Natural killer cell (primary cell): ENCODE results near the gene PVALEF. TPM values are rescaled to one million over a fixed set of nuclear protein-coding genes. Genes with fewer than 3 reads are reported as not detected.

Experiments used
- ATAC-seq, 3 donors: fragments of 150-1000 bp in 2 of 3; fragments of 200-7000 bp in 1 of 3; cut with Tn5 transposase; 1 replicate in 1 of 3; 2 replicates in 2 of 3; pipeline ENCODE4 v1.10.0; 2021; ENCODE audit warnings: mild to moderate bottlenecking in 2 of 3, moderate library complexity in 2 of 3
- DNase-seq, 2 donors: peaks; one replicate each; pipeline versions ENCODE4 v3.0.0 to v3.0.0-alpha.2; 2013 to 2021; ENCODE audit warnings: mixed read lengths in 1 of 2
- H3K27ac ChIP-seq: one replicate; pipeline ENCODE4 v1.5.1; 2013; ENCODE audit warnings: mild to moderate bottlenecking, low read length
- H3K27me3 ChIP-seq: one replicate; pipeline ENCODE4 v1.6.1; 2013; ENCODE audit warnings: low read length; ENCODE audit not compliant: control insufficient read depth, insufficient read depth
- H3K36me3 ChIP-seq: one replicate; pipeline ENCODE4 v1.6.1; 2013; ENCODE audit warnings: low read length; ENCODE audit not compliant: control insufficient read depth, insufficient read depth
- H3K4me1 ChIP-seq: one replicate; pipeline ENCODE4 v1.6.1; 2013; ENCODE audit warnings: low read length; ENCODE audit not compliant: control insufficient read depth, insufficient read depth
- H3K4me3 ChIP-seq: one replicate; pipeline ENCODE4 v1.5.1; 2013; ENCODE audit warnings: low read length
- H3K9me3 ChIP-seq: one replicate; pipeline ENCODE4 v1.6.1; 2013; ENCODE audit warnings: low read length; ENCODE audit not compliant: control insufficient read depth, insufficient read depth
- H3K27ac Mint-ChIP-seq, 2 donors: one replicate each; pipeline ENCODE4 v1.8.0; 2022; ENCODE audit warnings: mild to moderate bottlenecking in 2 of 2, mixed read lengths in 2 of 2, moderate library complexity in 1 of 2
- H3K27me3 Mint-ChIP-seq, 2 donors: one replicate each; pipeline ENCODE4 v1.8.0; 2022; ENCODE audit warnings: low read depth in 2 of 2, mixed read lengths in 2 of 2
- H3K36me3 Mint-ChIP-seq: one replicate; pipeline ENCODE4 v1.8.0; 2022; ENCODE audit warnings: mixed read lengths
- H3K4me1 Mint-ChIP-seq, 2 donors: one replicate each; pipeline ENCODE4 v1.8.0; 2022; ENCODE audit warnings: mixed read lengths in 2 of 2
- H3K4me3 Mint-ChIP-seq: one replicate; pipeline ENCODE4 v1.8.0; 2022; ENCODE audit warnings: mild to moderate bottlenecking, moderate library complexity, mixed read lengths
- H3K9me3 Mint-ChIP-seq, 2 donors: one replicate each; pipeline ENCODE4 v1.8.0; 2022; ENCODE audit warnings: mixed read lengths in 2 of 2
- WGBS: methylation state at CpG from one replicate; pipeline ENCODE4 v1.1.7; 2013; ENCODE audit warnings: missing lambda C conversion rate; ENCODE audit not compliant: insufficient coverage; 5-methylcytosine and 5-hydroxymethylcytosine counted together
- intact Hi-C: fragments of 100-400 bp; cut with micrococcal nuclease; formaldehyde crosslinking; loops from one replicate; pipeline ENCODE4 v1.14.2; 2022
- total RNA-seq, 4 donors: library from RNA; stranded (reverse); fragments of 120-200 nt in 1 of 4; gene quantifications; one replicate each; pipeline versions ENCODE4 v1.2.3 to v1.2.4, GENCODE V29; 2013 to 2022
- TF ChIP-seq, protein P1 (sequence below): fragments of 200-600 bp; IDR thresholded peaks from one replicate; pipeline ENCODE4 v1.8.0; 2022; ENCODE audit warnings: antibody characterized with exemption

The PVALEF gene
- total RNA-seq, 3 donors from 2014 or later (not counting 1 experiment from before 2014, with no cell fraction given) = not detected

GRCh38 chr17:81136366-81136765 lies 28.9 kb upstream of the PVALEF start:
- Histone ChIP-seq H3K27me3 (no peaks in the 10 kb centered on the region), H3K4me1 (no peaks in the 10 kb centered on the region), H3K36me3 (no peaks in the 10 kb centered on the region), H3K4me3 (no peak overlapping the region), H3K27ac (no peak overlapping the region), H3K9me3 (no peaks in the 10 kb centered on the region)
- Mint-ChIP-seq H3K36me3 (no peaks in the 10 kb centered on the region), H3K27ac (no peak overlapping the region), H3K9me3 (no peaks in the 10 kb centered on the region), H3K4me3 (no peak overlapping the region), H3K27me3 (no peaks in the 10 kb centered on the region), H3K4me1 (peaks cover 0 to 14% of the 10 kb centered on the region in 2 donors)
- intact Hi-C loops = no loop called here
- 90% methylated on average over 8 of the region's 8 CpGs for WGBS
- ATAC-seq (no peak), DNase-seq (no peak)
- TF ChIP-seq, protein P1, sequence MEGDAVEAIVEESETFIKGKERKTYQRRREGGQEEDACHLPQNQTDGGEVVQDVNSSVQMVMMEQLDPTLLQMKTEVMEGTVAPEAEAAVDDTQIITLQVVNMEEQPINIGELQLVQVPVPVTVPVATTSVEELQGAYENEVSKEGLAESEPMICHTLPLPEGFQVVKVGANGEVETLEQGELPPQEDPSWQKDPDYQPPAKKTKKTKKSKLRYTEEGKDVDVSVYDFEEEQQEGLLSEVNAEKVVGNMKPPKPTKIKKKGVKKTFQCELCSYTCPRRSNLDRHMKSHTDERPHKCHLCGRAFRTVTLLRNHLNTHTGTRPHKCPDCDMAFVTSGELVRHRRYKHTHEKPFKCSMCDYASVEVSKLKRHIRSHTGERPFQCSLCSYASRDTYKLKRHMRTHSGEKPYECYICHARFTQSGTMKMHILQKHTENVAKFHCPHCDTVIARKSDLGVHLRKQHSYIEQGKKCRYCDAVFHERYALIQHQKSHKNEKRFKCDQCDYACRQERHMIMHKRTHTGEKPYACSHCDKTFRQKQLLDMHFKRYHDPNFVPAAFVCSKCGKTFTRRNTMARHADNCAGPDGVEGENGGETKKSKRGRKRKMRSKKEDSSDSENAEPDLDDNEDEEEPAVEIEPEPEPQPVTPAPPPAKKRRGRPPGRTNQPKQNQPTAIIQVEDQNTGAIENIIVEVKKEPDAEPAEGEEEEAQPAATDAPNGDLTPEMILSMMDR = no peak

DNA sequence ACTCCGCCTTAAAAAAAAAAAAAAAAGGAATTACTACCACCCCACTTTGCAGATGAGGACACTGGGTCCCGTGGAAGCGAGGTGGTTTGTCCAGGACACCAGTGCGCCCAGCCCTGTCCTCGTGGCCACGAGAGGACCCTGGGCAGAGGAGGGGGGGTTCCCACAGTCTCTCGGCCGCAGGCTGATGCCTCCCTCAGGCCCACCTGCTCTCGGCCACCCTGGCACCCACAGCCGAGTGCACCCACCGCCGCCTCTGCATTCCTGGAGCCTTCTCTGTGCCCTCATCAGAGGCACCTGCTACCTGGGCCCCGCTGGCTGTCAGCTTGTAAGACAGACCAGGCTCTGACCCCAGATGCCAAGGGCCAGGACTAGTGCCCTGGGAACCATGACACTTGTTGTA lies 28.1 kb upstream of the PVALEF start:
- 96% methylated on average over 13 of the region's 13 CpGs for WGBS
- no peak overlapping the region for H3K4me3 ChIP-seq
- H3K27ac ChIP-seq = no peak overlapping the region
- H3K4me1 ChIP-seq = no peaks in the 10 kb centered on the region
- intact Hi-C loops = no loop called here
- no peak for ATAC-seq
- no peaks in the 10 kb centered on the region for H3K9me3 Mint-ChIP-seq
- H3K9me3 ChIP-seq = no peaks in the 10 kb centered on the region
- H3K36me3 ChIP-seq = no peaks in the 10 kb centered on the region
- DNase-seq = no peak
- H3K27me3 ChIP-seq = no peaks in the 10 kb centered on the region
- H3K4me3 Mint-ChIP-seq = no peak overlapping the region
- H3K36me3 Mint-ChIP-seq = no peaks in the 10 kb centered on the region
- H3K27ac Mint-ChIP-seq = no peak overlapping the region
- H3K4me1 Mint-ChIP-seq = peaks cover 0 to 14% of the 10 kb centered on the region in 2 donors
- no peaks in the 10 kb centered on the region for H3K27me3 Mint-ChIP-seq
- TF ChIP-seq, protein P1 = no peak

- no peaks in the 10 kb centered on the region for H3K9me3 Mint-ChIP-seq
- H3K4me1 Mint-ChIP-seq = peaks cover 0 to 14% of the 10 kb centered on the region in 2 donors
- Histone ChIP-seq H3K36me3 (no peaks in the 10 kb centered on the region), H3K9me3 (no peaks in the 10 kb centered on the region), H3K4me1 (peaks cover 6% of the 10 kb centered on the region), H3K4me3 (no peak overlapping the region), H3K27ac (no peak overlapping the region), H3K27me3 (no peaks in the 10 kb centered on the region)
- H3K36me3 Mint-ChIP-seq = no peaks in the 10 kb centered on the region
- 91% methylated on average over 15 of the region's 15 CpGs for WGBS
- ATAC-seq = no peak
- no peaks in the 10 kb centered on the region for H3K27me3 Mint-ChIP-seq
- TF ChIP-seq, protein P1 = no peak
- no peak overlapping the region for H3K4me3 Mint-ChIP-seq
- intact Hi-C loops = no loop called here
- H3K27ac Mint-ChIP-seq = no peak overlapping the region
- no peak for DNase-seq
These were observed 27.2 kb upstream of the PVALEF start for GRCh38 chr17:81138083-81138482.

DNA sequence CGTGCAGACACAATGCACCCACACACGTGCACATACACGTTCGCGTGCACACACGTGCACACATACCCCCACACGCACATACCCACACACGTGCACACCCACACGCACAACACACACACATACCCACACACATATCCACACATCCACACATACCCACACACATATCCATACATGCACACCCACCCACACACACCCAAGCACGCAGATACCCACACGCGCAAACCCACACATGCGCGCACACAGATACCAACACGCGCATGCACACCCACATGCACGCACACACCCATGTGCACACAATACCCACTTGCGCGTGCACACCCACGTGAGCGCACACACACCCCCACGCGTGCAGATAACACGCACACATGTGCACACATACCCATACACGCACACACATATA lies 26.8 kb upstream of the PVALEF start:
- Mint-ChIP-seq H3K27ac (no peak overlapping the region), H3K9me3 (no peaks in the 10 kb centered on the region), H3K27me3 (no peaks in the 10 kb centered on the region), H3K4me1 (peaks cover 0 to 14% of the 10 kb centered on the region in 2 donors), H3K4me3 (no peak overlapping the region), H3K36me3 (no peaks in the 10 kb centered on the region)
- 94% methylated on average over 25 of the region's 25 CpGs for WGBS
- Histone ChIP-seq H3K27ac (no peak overlapping the region), H3K4me1 (peaks cover 6% of the 10 kb centered on the region), H3K4me3 (no peak overlapping the region), H3K36me3 (no peaks in the 10 kb centered on the region), H3K9me3 (no peaks in the 10 kb centered on the region), H3K27me3 (no peaks in the 10 kb centered on the region)
- TF ChIP-seq, protein P1 = no peak
- DNase-seq (no peak), ATAC-seq (no peak)
- intact Hi-C loops = no loop called here
